NB4 (cell line): ENCODE data around the gene ANKRD24.

Experiments
- DNase-seq: peaks from one replicate; pipeline ENCODE4 v3.0.0; 2010; ENCODE audit warnings: low read depth
- H3K4me3 ChIP-seq: one replicate; pipeline ENCODE4 v1.5.1; 2011; ENCODE audit warnings: mild to moderate bottlenecking, low read depth, low read length, moderate library complexity
- MYC ChIP-seq: IDR thresholded peaks from 2 replicates; pipeline ENCODE4 v1.6.1; 2011; ENCODE audit warnings: low read depth, low read length
- POLR2A ChIP-seq: IDR thresholded peaks from 2 replicates; pipeline ENCODE4 v1.6.1; 2011; ENCODE audit warnings: mild to moderate bottlenecking; ENCODE audit not compliant: insufficient read length; ENCODE audit errors: extremely low read depth
- TF ChIP-seq, protein P1 (sequence below): IDR thresholded peaks from 2 replicates; pipeline ENCODE4 v1.6.1; 2011; ENCODE audit warnings: low read depth, low read length
- TF ChIP-seq, protein P2 (sequence below): IDR thresholded peaks from one replicate; pipeline ENCODE4 v1.5.1; 2012; ENCODE audit warnings: low read depth, low read length

The ANKRD24 gene

DNA sequence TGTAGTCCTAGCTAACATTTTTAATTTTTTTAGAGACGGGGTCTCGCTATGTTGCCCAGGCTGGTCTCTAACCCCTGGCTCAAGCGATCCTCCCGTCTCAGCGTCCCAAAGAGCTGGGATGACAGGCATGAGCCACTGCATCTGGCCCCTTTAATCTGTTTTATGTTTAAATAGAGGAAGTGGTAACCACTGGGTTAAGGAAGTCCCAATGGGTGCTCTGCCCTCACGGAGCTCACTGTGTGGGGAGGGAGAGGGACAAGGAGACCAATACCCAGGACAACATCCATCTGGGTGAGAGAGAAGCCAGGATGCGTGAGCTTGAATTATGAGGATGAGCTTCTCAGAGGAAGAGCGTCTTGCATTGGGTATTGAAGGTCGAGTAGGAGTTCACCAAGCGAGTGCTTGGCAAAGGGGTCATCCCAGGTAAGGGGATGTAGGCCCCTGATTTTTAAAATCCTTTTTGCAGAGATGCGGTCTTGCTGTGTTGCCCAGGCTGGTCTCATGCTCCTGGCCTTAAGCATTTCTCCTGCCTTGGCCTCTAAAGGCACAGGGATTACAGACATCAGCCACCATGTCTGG, 78.2 kb downstream of the ANKRD24 start:
- H3K4me3 ChIP-seq, result no peak overlapping the region
- peak; percentile 45 for DNase-seq
- TF ChIP-seq, protein P1, sequence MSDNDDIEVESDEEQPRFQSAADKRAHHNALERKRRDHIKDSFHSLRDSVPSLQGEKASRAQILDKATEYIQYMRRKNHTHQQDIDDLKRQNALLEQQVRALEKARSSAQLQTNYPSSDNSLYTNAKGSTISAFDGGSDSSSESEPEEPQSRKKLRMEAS, result no peak
- TF ChIP-seq, protein P2, sequence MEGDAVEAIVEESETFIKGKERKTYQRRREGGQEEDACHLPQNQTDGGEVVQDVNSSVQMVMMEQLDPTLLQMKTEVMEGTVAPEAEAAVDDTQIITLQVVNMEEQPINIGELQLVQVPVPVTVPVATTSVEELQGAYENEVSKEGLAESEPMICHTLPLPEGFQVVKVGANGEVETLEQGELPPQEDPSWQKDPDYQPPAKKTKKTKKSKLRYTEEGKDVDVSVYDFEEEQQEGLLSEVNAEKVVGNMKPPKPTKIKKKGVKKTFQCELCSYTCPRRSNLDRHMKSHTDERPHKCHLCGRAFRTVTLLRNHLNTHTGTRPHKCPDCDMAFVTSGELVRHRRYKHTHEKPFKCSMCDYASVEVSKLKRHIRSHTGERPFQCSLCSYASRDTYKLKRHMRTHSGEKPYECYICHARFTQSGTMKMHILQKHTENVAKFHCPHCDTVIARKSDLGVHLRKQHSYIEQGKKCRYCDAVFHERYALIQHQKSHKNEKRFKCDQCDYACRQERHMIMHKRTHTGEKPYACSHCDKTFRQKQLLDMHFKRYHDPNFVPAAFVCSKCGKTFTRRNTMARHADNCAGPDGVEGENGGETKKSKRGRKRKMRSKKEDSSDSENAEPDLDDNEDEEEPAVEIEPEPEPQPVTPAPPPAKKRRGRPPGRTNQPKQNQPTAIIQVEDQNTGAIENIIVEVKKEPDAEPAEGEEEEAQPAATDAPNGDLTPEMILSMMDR, result no peak
- TF ChIP-seq POLR2A (no peak), MYC (no peak)

DNA sequence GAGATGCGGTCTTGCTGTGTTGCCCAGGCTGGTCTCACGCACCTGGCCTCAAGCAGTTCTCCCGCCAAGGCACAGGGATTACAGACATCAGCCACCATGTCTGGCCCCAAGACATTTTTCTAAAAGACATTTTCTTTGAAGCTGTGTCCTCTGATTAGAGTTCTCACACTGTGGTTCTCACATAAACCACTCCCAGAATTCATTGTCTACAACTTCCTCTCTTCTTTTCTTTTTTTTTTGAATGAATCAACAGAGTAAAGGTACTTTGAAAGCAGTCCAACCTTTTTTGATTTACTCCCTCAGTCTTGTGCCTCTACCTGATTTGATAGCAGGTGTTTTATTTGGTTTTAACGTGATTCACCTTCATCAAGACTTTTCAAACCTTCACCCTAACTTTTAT, 82.3 kb downstream of the ANKRD24 start:
- no peak overlapping the region for H3K4me3 ChIP-seq
- no peak for DNase-seq
- TF ChIP-seq POLR2A, result no peak
- TF ChIP-seq, protein P2, result no peak
- TF ChIP-seq, protein P1, result no peak
- TF ChIP-seq MYC, result no peak

DNA sequence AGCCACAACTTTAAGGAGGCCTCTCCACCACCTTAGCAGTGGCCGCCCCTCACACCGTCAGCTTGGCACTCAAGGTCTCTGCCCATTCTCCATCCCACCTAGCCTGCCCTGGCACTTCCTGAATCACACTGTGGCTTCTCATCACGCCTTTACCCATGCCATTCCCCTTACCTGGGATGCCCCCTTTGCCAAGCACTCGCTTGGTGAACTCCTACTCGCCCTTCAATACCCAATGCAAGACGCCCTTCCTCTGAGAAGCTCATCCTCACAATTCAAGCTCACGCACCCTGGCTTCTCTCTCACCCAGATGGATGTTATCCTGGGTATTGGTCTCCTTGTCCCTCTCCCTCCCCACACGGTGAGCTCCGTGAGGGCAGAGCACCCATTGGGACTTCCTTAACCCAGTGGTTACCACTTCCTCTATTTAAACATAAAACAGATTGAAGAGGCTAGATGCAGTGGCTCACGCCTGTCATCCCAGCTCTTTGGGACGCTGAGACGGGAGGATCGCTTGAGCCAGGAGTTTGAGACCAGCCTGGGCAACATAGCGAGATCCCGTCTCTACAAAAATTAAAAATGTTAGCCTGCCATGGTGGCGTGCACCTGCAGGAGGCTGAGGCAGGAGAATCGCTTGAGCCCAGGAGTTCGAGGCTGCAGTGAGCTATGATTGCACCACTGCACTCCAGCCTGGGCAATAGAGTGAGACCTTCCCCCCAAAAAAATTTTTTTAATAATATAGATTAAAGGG, 83.9 kb downstream of the ANKRD24 start:
- DNase-seq, result no peak
- TF ChIP-seq POLR2A (no peak), MYC (no peak)
- TF ChIP-seq, protein P2, result no peak
- TF ChIP-seq, protein P1, result no peak

DNA sequence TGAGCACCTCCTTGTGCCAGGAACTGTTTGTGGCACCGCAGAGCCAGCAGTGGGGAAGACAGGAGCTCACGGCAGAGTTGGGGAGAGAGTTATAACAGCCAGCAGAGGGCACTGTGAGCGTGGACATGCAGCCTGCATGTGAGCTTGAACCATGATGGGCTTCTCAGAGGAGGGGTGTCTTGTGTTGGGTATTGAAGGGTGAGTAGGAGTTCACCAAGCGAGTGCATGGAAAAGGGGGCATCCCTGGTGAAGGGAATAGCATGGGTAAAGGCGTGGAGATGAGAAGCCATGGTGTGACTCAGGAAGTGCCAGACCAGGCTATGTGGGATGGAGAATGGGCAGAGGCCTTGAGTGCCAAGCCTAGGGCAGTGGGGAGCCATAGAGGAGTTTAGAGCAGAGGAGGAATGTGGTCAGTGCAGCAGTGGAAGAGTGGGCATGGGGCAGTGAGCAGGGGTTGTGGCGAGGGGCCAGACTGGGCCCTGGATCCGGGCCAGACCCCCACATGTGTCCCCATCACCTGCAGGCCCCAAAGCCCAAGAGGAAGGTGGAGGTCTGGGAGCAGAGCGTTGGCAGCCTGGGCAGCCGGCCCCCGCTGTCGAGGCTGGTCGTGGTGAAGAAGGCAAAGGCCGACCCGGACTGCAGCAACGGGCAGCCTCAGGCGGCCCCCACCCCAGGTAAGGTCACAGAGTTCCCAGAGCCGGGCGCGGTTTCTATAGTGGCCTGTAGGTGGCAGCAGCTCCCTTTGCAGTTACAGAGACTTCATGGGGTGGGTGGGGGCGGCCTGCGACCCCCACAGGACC, 84.8 kb downstream of the ANKRD24 start:
- TF ChIP-seq, protein P1, result no peak
- TF ChIP-seq POLR2A (no peak), MYC (no peak)
- TF ChIP-seq, protein P2, result peak; percentile 57
- peak; percentile 79 for DNase-seq
- H3K4me3 ChIP-seq, result no peak overlapping the region

More for the DNA sequence above, 83.9 kb downstream of the ANKRD24 start:
- no peak overlapping the region for H3K4me3 ChIP-seq

DNA sequence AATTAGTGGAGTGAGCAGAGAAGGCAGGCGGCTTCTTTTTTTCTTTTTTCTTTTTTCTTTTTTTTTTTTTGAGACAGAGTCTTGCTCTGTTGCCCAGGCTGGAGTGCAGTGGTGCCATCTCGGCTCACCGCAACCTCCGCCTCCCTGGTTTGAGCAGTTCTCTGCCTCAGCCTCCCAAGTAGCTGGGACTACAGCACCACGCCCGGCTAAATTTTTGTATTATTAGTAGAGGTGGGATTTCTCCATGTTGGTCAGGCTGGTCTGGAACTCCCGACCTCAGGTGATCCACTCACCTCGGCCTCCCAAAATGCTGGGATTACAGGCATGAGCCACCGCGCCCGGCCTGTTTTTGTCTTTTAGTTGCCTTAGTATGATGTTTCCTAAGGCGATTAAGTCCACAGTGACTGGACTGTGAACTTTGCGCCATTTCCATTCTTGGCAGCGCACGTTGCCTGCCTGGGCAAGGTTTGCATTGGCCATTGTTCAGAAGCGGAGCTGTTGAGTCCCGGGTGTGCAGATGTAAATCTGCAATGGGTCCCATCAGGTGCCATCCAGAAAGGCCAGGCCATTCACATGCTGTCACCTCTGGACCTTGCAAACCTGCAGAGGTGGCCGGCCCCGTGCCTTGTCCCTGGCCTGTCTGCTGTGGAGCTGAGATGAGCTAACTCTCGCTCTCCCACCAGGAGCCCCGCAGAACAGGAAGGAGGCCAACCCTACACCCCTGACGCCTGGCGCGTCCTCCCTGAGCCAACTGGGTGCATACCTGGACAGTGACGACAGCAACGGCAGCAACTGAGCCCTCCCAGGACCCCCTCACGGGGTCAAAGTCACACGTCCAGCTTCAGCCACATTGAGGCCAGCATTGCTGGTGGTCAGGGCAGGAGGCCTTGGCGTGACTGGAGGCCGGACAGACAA, 85.7 kb downstream of the ANKRD24 start:
- TF ChIP-seq, protein P2, result no peak
- TF ChIP-seq MYC (no peak), POLR2A (no peak)
- TF ChIP-seq, protein P1, result no peak
- DNase-seq, result no peak
- H3K4me3 ChIP-seq, result no peak overlapping the region
